Esophagus squamous epithelium (tissue), 5 donors: ENCODE measurements around the gene VWA3A. TPM values are rescaled to one million over a fixed set of nuclear protein-coding genes. Genes with fewer than 3 reads are reported as not detected.

Experiments
- DNase-seq: peaks from one replicate; lab custom pipeline; 2025; lab: John Stamatoyannopoulos, UW
- H3K27ac ChIP-seq, 4 donors: fragments of 200-600 bp; sonication (generic); one replicate each; pipeline ENCODE4 v1.5.1; 2016 to 2019; ENCODE audit warnings: mild to moderate bottlenecking in 1 of 4
- H3K27me3 ChIP-seq, 4 donors: fragments of 200-600 bp; sonication (generic); 1 replicate in 3 of 4; 2 replicates in 1 of 4; pipeline versions ENCODE4 v1.5.1 to v1.6.0; 2017 to 2021; ENCODE audit warnings: antibody characterized with exemption in 1 of 4
- H3K36me3 ChIP-seq, 3 donors: fragments of 200-600 bp; sonication (generic); one replicate each; pipeline ENCODE4 v1.5.1; 2016 to 2019
- H3K4me1 ChIP-seq, 3 donors: fragments of 200-600 bp; sonication (generic); one replicate each; pipeline ENCODE4 v1.5.1; 2017 to 2019
- H3K4me3 ChIP-seq, 4 donors: fragments of 200-600 bp; sonication (generic); 1 replicate in 3 of 4; 2 replicates in 1 of 4; pipeline ENCODE4 v1.5.1; 2016 to 2019; ENCODE audit warnings: mild to moderate bottlenecking in 2 of 4, moderate library complexity in 1 of 4
- H3K9me3 ChIP-seq, 3 donors: fragments of 200-600 bp; sonication (generic); one replicate each; pipeline ENCODE4 v1.5.1; 2016 to 2019
- POLR2A ChIP-seq, 4 donors: fragments of 450-650 bp; IDR thresholded peaks; one replicate each; pipeline ENCODE4 v1.6.1; 2017; ENCODE audit warnings: antibody characterized with exemption in 4 of 4, mild to moderate bottlenecking in 4 of 4, moderate library complexity in 3 of 4
- WGBS, 2 donors: methylation state at CpG; one replicate each; pipeline ENCODE4 v1.1.5; 2018; 5-methylcytosine and 5-hydroxymethylcytosine counted together
- intact Hi-C: fragments of 100-400 bp; cut with DNase I; formaldehyde crosslinking; loops from one replicate; pipeline ENCODE4 v1.15.0; 2022
- total RNA-seq, 4 donors: library from RNA; depleted of rRNA; stranded (reverse); fragments of >200 nt; gene quantifications; one replicate each; pipeline ENCODE4 v1.1.0, GENCODE V29; 2016
- TF ChIP-seq, protein P1 (sequence below), 6 experiments: fragments of 450-650 bp in 4 of 6; fragments of 200-600 bp in 2 of 6; sonication (generic) in 2 of 6; IDR thresholded peaks; one replicate each; pipeline ENCODE4 v1.5.1; 2016 to 2019; ENCODE audit warnings: antibody characterized with exemption in 6 of 6, mild to moderate bottlenecking in 4 of 6, moderate library complexity in 4 of 6
- donor health status: DM: yes; HTN: yes; CAD: no.

Gene VWA3A
- total RNA-seq, 4 donors from 2014 or later = not detected

DNA sequence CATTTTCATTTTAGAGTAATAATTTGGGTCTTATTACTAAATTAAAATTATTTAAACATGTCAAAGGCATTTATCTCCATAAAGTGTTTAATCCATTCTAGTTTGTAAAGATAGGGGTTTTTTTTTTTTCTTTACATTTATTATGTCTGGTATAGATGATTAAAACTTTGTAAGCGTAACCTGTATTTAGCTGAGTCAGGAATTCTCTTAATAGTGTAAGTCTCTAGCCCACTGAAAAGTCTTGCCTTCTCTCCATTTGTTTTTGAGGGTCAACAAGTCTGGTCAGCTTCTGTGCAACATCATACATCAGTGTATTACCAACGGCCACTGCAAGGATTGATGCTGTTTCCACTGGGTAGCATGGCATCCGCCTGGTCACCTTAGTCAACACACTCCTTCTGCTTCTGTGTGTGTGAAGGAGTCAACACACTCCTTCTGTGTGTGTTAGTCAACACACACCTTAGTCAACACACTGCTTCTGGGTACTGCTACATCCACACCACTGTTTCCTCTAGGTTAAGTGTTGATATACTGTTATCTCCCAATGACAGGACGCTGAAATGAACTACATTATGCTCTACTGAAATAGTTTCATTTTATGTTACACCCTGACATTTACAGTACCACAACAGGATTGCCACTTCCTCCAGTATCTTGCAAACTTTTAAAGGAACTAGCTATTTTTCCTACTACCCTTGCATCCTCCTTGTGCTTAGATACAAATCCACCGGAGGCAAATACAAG lies 37.3 kb upstream of the VWA3A start:
- Histone ChIP-seq H3K4me3 (no peak overlapping the region), H3K27me3 (no peaks in the 10 kb centered on the region), H3K4me1 (no peaks in the 10 kb centered on the region), H3K27ac (no peak overlapping the region), H3K9me3 (no peaks in the 10 kb centered on the region), H3K36me3 (no peaks in the 10 kb centered on the region)
- intact Hi-C loops = no loop called here
- WGBS, 2 donors = 77 to 87% methylated on average over 5 of the region's 5 CpGs
- TF ChIP-seq, protein P1, sequence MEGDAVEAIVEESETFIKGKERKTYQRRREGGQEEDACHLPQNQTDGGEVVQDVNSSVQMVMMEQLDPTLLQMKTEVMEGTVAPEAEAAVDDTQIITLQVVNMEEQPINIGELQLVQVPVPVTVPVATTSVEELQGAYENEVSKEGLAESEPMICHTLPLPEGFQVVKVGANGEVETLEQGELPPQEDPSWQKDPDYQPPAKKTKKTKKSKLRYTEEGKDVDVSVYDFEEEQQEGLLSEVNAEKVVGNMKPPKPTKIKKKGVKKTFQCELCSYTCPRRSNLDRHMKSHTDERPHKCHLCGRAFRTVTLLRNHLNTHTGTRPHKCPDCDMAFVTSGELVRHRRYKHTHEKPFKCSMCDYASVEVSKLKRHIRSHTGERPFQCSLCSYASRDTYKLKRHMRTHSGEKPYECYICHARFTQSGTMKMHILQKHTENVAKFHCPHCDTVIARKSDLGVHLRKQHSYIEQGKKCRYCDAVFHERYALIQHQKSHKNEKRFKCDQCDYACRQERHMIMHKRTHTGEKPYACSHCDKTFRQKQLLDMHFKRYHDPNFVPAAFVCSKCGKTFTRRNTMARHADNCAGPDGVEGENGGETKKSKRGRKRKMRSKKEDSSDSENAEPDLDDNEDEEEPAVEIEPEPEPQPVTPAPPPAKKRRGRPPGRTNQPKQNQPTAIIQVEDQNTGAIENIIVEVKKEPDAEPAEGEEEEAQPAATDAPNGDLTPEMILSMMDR (IDR thresholded peaks at IDR 0.05) = no peak
- TF ChIP-seq POLR2A (IDR thresholded peaks at IDR 0.05) = no peak
- DNase-seq = no peak

DNA sequence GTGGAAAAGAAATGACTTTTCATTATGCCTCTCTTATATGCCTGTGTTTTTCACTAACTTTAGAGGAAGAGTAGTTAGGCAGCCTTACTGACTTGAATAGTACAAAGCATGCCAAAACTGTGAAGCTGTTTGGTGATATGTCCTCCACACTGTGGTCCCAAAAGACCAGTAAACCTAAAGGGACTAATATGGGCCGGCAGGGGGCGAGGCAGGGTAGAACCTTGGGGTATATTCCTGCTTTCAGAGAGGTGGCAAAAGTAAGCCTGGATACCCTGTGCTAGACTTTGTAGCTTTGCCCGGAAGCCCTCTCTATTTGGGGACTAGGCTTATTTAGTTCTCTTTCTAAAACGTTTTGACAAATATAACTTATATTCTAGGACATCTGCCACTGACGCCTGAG lies 36.5 kb upstream of the VWA3A start:
- no peak overlapping the region for H3K27ac ChIP-seq
- 81 to 88% methylated on average over 5 of the region's 5 CpGs for WGBS, 2 donors
- no peak for TF ChIP-seq POLR2A (IDR thresholded peaks at IDR 0.05)
- TF ChIP-seq, protein P1 (IDR thresholded peaks at IDR 0.05) = peak in 1 of 6 experiments; percentile 7

DNA sequence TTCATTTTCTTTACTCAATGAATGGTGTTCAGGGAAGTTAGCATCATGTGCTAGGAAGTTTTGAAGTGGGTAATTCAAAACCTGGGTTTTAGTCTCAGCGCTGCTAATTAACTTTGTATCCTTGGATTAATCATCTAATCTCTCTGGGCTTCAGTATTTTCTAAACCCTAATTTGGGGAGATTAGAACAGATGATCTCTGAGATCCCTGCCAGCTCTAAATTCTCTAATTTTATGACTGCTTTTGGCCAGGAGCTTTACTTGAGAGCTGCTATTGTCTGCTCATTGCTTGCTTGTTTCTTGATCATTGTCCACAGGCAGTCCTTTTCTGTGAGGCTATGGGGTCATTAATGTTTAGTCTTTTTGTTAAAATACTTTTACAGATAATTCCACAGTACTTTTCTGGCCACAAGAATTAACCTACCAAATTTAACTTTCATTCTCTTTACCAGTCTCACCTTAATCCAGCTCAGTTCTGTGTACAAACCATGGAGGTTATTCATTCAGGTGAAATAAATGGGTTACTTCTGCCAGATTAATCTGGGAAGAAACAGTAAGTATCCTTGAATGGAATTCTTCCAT lies 28.4 kb upstream of the VWA3A start:
- Histone ChIP-seq H3K4me3 (no peak overlapping the region), H3K36me3 (no peaks in the 10 kb centered on the region), H3K9me3 (peaks cover 0 to 4% (median 0%) of the 10 kb centered on the region in 3 donors), H3K4me1 (peaks cover 0 to 20% (median 0%) of the 10 kb centered on the region in 3 donors), H3K27me3 (no peaks in the 10 kb centered on the region), H3K27ac (no peak overlapping the region)
- DNase-seq = no peak
- TF ChIP-seq, protein P1 (IDR thresholded peaks at IDR 0.05) = no peak
- no peak for TF ChIP-seq POLR2A (IDR thresholded peaks at IDR 0.05)
- WGBS, 2 donors = 89% methylated on average over 1 of the region's 1 CpG
- intact Hi-C loops = no loop called here

More for the DNA sequence above, 36.5 kb upstream of the VWA3A start:
- Histone ChIP-seq H3K27me3 (no peaks in the 10 kb centered on the region), H3K36me3 (no peaks in the 10 kb centered on the region), H3K4me1 (no peaks in the 10 kb centered on the region), H3K4me3 (no peak overlapping the region), H3K9me3 (no peaks in the 10 kb centered on the region)
- DNase-seq = no peak
- intact Hi-C loops = no loop called here

DNA sequence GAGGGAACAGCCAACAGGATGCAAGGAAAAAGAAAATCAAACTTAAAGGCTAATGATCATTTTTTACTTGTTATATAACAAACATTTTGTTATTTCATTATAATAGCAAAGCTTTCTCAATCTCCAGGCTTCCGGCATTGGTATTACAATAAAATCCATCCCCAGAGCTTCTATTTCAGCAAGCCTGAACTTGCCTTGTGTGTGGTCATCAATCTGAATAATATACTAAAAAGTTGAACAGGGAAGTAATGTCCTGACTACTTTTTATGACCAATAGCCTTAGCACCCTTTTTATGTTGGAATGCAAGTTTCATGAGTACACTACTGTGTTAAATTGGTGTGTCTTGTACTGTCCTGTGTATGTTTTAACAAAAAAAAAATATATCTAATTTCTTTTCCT lies 27.1 kb upstream of the VWA3A start:
- Histone ChIP-seq H3K36me3 (no peaks in the 10 kb centered on the region), H3K4me3 (no peak overlapping the region), H3K9me3 (peaks cover 0 to 4% (median 0%) of the 10 kb centered on the region in 3 donors), H3K4me1 (peaks cover 0 to 30% (median 2%) of the 10 kb centered on the region in 3 donors), H3K27me3 (no peaks in the 10 kb centered on the region), H3K27ac (no peak overlapping the region)
- intact Hi-C loops = no loop called here
- WGBS, 2 donors = 43 to 56% methylated on average over 1 of the region's 1 CpG
- TF ChIP-seq, protein P1 (IDR thresholded peaks at IDR 0.05) = no peak
- TF ChIP-seq POLR2A (IDR thresholded peaks at IDR 0.05) = no peak
- no peak for DNase-seq
